HG03469 (cell line): ENCODE data around the gene MYADML2.

ENCODE experiments used
- ATAC-seq: cut with Tn5 transposase; IDR thresholded peaks from one replicate; pipeline ENCODE4 v1.9.1; 2021; ENCODE audit warnings: mild to moderate bottlenecking, moderate library complexity, moderate number of reproducible peaks; ENCODE audit not compliant: unreplicated experiment

Gene MYADML2

DNA sequence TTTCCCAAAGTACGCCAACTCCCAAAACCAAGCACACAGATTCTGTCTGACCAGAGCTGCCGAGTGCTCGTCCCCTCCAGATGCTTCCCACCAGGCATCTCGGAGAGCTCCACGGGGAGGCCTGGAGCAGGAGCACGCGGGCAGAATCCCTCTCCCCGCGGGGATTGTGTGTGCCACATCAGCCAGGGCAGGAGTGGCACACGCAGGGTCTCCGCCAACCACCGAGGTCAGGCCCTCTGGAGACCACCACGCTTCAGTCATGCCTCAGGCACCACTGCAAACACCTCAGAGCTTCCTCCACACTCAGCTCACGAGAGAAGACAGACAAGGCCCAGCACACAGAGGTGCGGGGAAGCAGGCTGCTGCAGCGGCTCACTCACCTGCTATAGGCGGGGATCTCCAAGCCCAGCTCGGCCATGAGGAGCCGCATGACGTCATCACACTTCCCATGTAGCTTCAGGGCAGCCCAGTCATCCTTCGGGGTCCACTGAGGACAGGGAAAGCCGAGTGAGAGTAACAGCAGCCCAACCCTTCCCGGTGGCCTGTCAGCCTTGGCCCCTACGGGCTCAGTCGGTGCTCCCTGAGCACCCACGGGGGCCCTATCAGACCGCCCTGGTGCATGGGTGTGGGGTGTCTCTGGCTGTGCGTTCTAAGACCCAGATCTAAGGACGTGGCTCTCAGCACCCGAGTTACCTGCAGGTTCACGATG is 33.5 kb downstream of the MYADML2 start:
- no peak for ATAC-seq

DNA sequence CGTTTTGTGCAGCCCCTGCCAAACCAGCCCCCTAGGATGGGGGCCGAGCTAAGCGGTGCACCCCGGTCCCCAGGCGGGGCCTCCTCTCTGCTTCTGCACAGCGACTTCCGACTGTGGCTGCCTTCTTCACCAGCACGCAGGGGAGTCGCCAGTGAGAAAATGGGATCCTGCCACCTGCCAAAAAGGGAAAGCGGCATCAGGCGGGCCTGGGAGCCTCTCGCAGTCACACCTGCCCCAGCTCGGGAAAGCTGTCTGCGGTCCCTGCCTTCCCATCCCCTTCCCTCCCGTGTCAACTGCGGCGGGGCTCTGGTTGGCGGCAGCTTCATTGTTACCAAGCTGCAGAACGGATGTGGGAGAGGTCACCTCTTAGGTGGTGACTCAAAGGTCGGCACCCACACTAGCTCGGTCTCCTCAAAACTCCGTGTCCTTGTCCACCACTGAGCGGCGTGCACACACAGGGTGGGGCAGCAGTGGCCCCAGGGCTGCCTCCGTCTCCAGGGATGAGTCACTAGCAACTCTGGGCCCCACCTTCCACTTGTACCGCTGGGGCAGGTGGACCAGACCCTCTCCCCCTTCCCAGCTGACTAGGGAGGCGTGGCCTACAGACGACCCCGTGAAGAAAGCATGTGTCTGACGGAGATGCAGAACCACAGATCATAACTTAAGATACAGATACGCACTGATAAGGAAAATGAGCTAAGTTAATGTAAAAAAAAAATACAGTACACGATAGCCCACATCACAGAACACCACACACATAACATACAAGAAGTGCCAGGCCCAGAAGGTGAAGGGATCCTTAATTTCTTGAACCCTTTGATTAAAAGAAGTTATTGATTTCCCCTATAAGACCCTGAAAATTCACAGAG is 34.4 kb downstream of the MYADML2 start:
- ATAC-seq: no peak

DNA sequence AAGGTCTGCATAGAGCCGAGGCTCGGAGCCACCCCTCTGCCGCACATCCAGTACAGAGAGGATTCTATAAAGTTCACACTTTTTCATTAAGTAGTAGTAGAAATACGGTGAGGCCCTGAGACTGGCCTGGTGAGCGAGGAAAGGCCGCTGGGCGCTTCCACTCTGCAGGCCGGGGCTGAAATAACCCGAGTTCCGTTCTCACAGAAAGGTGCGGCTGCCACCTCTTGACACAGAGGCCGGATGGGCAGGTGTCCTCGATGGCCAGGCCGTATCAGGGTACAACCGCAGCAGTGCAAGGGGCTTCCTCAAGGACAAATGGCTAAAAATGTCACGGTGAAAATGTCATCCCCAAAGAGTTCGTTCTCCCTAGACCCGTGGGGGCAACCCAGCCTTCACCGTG is 35.1 kb downstream of the MYADML2 start:
- ATAC-seq: no peak

DNA sequence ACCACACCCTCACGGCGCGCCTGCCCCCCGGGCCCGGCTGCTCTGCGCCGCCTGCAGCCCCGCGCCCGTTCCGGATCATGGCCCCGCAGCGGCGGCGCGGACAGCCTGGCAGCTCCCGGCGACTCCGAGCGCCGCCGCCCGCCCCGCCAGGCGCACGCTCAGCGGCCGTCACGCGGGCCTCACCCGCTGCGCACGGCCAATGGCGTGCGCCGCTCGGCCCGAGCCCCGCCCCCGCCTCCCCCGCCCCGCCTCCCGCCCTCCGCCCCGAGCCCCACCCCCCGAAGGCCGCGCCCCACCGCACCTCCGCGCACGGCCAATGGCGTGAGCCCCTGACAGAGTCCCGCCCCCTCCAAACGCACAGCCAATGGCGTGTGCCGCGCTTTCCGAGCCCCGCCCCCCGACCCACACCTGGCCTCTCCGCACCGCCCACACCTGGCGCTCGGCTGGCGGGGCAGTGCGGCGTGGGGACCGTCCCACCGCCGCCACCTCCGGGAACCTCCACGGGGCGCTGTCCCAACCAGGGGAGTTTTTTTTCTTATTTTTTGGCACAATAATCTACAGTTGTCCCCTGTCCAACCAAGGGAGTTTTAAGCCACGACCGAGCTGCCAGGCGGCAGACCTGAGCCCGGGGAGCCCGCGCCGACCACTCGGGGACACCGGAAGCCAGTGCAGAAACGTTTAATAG is 35.6 kb downstream of the MYADML2 start, which contains the start of gene PCYT2:
Gene PCYT2, minus strand, starts transcription at position 123 of the 685 bp plus-strand sequence. Its CDS starts 44 bp downstream, at position 79.
- no peak for ATAC-seq

DNA sequence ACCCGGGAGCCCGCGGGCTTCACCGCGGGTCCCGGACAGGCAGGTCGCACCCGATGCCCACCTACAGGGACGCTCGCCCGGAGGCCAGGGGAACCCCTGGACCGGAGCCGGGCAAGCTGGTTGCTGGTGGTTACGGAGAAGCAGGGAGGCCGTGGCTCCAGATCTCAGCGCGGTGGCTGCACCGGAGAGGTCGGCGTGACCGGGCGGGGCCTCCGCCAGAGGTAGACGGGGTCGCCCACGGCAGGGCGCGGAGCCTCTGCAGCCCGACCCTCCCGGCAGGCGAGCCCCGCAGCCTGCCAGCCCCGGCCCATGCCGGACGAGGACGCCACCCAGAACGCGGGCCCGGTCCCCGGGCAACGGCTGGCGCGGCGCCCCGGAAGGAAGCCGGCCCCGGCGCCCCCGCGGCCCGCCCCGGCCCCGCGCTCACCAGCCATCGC is 36.2 kb downstream of the MYADML2 start:
- no peak for ATAC-seq

DNA sequence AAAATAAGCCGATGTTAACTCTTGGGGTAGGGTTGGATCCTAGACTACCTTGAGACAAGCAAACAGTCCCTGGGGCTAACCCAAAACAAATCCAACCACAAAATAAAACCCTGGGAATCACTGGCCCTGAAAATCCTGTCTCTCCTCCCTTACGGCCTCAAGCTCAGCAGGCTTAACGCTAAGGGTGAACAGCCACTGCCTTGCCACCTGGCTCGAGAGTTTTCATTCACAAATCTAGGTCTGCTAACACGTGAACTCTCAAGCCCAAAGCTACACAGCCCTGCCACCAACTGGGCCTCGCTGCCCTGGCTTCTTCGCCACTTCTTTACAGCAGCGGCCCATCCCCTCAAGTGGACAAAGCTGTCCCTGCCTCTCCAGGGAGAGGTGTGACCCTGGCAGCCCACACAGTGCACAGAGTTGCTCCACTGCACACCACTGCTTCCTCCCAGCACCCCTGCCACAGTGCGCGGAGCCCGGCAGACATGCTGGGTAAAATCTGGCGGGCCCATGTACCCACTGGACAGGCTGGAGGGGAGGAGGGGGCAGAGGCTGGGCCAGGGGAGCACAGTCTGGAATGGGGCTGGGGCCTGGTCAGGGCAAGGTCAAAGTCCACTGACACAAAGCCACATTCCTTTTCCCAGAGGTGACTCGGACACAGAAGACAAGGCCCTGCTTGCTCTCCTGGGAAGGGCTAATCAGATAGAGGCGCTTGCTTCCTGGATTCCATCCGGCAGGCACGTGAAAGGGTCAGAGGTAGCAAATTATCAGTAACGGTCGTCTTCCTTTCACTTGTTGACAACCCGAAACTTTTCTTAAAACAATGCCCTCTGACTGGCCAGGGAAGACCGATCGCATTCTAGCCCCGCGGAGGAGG is 36.8 kb downstream of the MYADML2 start:
- ATAC-seq: no peak

DNA sequence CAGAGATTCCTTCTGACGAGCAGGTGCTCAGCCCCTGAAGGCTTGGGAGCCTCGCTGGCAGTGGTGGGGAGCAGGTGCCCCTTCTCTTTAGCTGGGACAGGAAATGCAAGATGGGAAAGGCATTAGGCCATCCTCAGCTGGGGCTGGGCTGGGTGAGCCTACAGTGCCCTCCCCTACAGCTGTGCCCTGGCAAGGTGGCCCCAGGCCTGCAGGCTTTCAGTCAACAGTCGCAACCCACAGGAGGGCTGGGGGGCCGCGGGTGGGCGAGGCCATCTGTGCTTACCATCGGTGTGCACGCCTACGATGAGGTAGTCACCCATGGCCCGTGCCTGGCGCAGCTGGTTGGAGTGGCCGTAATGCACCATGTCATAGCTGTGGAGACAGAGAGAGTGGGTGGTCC is 37.8 kb downstream of the MYADML2 start:
- ATAC-seq: no peak

DNA sequence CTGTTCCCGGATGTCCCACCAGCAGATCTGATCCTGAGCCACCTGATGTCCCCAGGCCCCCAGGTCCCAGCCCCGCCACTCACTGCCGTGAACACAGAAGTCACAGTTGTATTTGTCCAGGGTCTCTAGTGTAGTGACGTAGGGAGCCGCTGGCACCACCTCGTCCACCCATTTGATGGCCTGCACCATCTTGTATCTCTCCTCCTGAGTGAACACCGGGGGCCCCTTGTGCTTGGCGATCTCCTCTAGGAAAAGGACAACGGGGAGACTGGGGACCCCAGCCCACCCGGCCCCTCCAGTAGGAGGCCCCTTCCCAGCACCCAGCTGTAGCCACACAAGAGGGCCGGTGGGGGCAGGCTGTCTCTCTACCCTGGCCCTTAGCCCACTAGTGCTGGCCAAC is 38.2 kb downstream of the MYADML2 start:
- no peak for ATAC-seq

DNA sequence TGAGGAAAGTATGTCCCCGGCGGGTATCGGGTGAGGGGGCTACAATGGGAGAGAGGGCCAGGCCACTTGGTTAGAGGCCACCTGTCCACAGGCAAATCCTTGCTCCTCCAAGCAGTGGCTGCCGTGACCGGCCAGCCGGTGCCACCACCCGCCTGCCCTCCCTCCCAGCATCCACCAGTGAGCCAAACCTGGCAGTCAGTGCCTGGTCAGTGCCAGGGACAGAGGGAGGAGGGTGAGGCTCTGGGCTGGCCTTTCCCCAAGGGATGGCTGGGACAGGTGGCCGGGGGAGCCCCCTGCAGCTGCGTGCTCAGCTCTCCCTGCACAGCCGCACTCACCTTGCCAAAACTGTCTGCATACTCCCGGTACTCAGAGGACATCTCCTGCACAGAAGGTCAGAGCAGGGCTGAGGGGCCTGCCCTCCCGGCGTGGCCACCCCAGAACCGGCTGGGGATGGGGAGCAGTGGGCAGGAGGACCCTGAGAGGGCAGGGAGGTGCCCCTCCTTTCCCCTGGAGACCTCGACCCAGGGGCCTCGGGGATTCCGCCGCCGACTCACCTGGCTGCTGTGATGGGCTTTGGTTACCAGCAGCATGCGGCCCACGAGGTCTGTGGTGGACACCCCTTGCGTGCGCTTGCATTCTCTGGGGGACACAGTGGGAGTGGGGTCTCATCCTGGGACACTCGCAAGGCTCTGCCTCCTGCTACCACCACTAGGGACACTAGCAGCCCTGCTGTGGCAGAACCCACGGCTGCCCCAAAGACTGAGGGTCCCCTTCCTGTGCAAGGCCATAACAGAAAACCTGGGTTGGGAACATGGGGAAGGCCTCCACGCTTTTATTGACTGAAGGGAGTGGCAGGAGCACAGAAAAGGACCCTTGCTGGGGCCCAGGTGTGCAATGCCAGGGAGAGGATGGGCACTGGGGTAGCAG is 39.6 kb downstream of the MYADML2 start:
- ATAC-seq: no peak

DNA sequence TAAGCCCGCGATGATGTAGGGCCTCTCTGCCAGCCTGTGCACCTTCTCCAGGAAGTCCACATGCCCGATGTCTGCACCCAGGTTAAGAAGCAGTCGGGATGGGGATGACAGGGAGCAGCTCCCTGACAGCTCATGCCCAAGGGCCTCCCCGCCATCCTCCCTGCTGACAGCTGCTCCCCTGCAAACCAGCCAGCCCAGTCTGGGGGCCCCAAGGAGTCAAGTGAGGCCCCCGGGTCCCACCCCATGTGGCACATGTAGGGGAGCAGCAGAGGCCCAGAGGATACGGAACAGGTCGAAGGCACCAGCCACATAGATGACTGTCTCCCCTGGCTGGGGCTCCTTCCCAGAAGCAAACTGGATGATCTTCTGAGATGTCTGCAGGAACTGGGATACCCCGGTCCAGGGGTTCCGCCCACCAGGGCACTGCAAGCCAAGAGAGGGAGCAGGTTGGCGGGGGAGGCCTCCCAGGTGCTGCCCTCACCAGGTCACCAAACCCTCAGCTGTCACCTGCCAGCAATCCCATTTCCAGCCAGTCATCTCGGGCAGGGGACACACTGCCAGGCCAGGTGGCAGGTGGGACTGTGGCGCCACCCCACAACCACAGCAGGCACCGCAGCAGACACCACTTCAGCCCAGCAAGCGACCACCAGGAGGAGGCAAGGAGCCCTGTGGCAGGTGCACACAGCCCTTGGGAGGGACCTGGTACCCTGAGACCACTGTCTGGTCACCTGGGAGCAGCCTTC is 40.4 kb downstream of the MYADML2 start:
- no peak for ATAC-seq

DNA sequence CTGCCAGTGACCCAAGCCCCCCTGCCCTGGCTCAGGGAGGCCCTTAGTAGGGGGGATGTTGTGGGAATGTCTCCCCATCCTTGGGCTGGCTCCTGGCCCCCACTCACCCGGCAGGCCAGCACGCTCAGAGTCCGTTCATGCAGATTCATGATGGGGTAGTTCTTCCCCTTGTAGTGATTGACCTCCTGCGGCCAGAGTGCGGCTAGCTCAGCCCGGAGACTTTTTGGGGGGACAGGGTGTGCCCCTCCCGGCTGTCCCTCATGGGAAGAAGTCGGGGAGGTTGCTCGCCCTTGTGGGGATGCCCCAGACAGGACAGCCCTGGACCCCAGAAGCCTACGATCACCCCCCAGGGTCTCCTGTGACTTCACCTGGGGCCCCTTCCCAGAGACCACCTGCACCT is 41.0 kb downstream of the MYADML2 start:
- no peak for ATAC-seq

DNA sequence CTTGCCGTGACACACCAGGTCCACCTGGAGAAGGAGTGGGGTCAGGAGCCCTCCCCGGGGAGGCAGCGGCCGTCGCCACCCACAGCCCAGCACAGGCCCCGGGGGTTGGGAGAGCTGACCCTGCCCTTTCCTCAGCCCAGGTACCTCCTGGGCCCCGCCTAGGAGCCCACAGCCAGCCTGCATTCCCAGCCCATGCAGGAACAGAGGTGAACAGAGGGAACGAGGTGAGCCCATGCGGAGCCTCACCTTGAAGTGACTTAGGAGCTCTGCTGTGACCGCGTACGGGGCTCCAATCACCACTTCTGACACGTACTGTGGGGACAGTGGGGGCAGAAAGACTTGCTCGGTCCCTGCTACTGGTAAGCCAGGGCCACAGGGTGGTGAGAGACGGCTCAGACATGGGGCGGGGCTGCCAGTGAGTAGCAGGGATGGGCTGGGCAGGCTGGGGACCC is 41.6 kb downstream of the MYADML2 start:
- ATAC-seq: no peak

DNA sequence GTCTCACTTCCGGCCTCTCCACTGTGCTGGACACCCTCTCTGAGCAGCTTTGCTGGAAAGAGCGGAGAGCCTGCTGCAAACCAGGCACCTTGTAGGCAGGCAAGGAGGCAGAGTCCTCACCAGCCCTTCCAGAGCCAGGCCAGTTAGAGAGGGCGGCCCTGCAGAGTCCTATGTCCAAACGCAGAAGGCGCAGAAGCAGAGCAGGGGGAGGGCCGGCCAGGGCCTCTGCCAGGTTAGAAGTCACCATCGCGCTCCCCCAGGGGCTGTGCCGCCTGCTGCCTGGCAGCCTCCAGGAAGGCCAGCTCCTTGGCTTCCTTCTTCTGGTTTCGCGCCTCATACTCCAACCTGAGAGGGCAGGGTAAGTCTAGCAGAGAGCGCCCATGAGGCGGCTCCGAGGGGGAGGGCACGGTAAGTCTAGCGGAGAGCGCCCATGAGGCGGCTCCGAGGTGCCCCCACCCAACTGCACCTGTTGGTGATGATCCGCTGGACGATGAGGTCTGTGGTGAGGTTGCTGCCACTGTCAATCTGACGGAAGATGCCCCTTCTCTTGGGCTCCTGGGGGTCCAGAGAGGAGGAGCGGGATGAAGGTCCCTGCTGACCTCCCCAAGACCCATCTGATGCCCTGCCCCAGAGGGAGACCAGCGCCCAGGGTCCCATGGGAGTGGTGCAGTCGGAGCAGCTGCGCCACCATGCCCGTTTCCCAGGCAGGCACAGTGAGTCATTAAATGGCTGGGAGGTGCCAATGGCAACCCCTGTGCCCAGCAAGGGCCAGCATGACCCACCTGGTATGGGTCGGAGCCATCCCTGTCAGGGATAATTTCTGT is 42.2 kb downstream of the MYADML2 start:
- no peak for ATAC-seq

DNA sequence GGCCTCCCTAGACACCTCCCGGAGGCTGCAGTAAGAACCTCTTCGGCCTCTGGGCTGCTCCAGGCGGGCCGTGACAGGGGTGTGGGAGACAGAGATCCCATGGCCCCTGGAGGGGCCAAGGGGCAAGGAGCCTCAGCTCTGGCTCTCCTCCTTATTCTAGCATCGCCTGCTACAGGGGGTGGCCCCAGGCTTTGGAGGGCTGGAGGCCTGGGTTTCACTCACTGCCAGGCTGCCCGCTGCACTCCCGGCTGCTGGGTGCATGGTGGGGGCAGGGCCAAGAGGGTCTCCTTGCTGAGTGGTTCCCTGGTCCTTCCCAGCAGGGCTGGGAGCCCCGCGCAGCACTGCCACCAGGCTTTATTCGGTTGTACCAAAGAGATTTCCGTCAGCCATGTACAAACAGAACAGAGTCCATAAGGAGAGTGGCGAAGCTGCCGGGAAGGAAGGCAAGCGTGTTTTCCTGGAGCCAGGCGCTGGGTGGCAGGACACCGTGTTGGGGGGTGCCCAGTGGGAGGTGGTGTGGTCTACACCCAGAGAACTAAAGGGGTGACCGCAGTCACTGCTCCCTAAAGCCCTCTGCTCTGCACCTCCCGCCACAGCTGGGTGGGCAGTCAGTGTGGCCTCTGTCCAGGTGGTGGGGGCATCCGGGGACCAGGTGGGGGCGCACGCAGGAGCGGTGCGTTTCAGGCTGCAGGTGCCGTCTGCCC is 43.0 kb downstream of the MYADML2 start:
- ATAC-seq: no peak

DNA sequence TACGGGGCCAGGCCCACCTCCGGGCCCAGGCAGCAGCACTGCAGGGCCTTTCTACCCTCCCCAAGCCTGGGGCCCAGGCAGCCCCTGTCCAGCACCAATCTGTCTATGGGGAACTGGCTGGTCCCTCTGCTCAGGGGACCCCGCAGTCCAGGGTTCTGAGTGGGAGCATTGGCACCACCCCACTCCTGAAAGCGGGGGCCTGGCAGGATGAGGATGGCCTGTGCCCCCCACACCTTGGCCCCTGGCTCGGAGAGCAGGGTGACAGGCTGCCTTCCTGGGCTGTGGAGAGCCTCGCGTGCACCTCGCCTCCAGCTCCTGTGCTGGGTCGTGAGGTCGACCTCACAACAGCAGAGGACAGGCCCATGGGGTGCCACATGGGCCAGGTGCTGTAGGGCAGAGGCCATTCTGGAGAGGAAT is 43.6 kb downstream of the MYADML2 start:
- ATAC-seq: no peak

DNA sequence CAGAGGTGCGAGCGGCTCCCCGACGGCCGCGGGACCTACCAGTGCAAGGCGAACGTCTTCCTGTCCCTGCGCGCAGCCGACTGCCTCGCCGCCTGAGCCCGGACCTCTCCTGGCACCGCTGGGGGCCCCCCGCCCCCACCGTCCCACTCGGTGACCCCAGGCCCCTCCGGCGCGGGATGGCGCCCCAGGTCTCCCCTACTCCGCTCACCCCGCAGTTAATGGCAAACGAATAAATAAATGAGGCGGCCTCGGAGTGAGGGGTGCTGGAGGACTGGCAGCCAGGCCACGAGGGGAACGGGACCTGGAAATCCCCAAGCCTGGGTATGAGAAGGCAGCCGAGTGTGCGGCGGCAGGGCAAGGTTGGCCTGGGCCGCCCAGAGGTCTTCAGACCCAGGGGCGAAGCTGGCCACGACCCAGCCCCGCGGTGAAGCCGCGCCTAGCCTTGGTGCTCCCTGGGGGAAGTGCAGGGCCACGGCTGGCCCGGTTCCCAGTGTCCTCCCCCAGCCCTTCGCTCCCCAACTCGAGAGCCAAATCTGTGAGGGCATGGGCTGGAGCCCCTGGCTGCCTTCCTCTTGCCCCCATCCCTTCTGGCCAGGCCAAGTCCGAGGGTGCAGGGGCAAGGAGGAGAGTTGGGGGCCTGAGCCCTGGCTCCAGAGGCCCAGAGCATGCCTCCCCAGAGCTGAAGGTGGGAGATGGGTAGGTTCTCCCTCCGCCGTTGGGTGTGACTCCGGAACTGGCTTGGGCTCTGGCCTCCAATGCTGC is 44.2 kb downstream of the MYADML2 start:
- no peak for ATAC-seq
